Measurements from ENCODE around the gene POLN. TPM values are rescaled to one million over a fixed set of nuclear protein-coding genes. Genes with fewer than 3 reads are reported as not detected.

Gene POLN
- total RNA-seq, 4 donors from 2014 or later, result 0.26 to 5.8 (median 5.5) TPM; not detected in 1

DNA sequence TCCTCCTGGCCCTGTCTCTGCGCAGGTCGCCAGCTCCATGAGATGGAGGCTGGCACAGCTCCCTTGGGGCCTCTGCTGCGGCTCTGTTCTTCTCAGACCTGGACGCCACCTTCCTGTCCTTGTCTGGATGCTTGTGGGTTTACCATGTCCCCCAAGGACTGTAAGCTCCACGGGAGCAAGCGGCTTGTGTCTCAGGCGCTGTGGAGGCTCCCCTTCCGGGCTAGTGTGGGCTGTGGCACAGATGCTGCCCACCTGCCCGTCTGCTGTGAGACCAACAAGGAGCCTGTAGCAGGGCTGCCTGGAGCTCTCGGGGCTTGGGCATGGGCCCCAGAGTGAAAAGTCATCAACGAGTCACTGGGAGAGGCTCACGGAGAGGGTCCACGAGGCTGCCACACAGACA lies 157.6 kb downstream of the POLN start:
- intact Hi-C loops (cut with DNase I; ENCODE audit: low total_unique reads), result no loop called here
- H3K27me3 ChIP-seq, result no peaks in the 10 kb centered on the region
- no peaks in the 10 kb centered on the region for H3K36me3 ChIP-seq
- no peak for TF ChIP-seq POLR2A (IDR thresholded peaks at IDR 0.05)
- TF ChIP-seq, protein P1, sequence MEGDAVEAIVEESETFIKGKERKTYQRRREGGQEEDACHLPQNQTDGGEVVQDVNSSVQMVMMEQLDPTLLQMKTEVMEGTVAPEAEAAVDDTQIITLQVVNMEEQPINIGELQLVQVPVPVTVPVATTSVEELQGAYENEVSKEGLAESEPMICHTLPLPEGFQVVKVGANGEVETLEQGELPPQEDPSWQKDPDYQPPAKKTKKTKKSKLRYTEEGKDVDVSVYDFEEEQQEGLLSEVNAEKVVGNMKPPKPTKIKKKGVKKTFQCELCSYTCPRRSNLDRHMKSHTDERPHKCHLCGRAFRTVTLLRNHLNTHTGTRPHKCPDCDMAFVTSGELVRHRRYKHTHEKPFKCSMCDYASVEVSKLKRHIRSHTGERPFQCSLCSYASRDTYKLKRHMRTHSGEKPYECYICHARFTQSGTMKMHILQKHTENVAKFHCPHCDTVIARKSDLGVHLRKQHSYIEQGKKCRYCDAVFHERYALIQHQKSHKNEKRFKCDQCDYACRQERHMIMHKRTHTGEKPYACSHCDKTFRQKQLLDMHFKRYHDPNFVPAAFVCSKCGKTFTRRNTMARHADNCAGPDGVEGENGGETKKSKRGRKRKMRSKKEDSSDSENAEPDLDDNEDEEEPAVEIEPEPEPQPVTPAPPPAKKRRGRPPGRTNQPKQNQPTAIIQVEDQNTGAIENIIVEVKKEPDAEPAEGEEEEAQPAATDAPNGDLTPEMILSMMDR (IDR thresholded peaks at IDR 0.05), result no peak
- H3K9me3 ChIP-seq, result no peaks in the 10 kb centered on the region
- DNase-seq, result no peak
- no peak overlapping the region for H3K4me3 ChIP-seq
- H3K4me1 ChIP-seq, result no peaks in the 10 kb centered on the region
- no peak overlapping the region for H3K27ac ChIP-seq

DNA sequence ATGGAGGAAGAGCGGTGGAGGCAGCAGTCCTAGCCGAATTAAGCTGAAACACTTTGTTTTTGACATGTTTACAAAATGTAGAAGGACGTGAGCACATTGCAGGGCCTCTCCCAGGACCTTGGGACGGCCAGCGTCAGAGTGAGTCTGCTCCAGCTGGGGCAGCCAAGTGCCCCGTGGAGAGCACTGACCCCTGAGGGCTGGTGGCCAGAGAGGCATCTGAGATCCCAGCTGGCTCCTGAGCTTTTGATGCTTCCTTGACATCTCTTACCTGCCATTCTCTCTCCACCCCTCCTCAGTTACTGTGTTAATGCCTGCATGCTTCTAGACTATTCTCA lies 158.1 kb downstream of the POLN start:
- Histone ChIP-seq H3K4me3 (no peak overlapping the region), H3K9me3 (no peaks in the 10 kb centered on the region), H3K36me3 (no peaks in the 10 kb centered on the region), H3K4me1 (no peaks in the 10 kb centered on the region), H3K27me3 (no peaks in the 10 kb centered on the region), H3K27ac (no peak overlapping the region)
- no peak for DNase-seq
- TF ChIP-seq POLR2A (IDR thresholded peaks at IDR 0.05), result no peak
- TF ChIP-seq, protein P1 (IDR thresholded peaks at IDR 0.05), result no peak
- intact Hi-C loops (cut with DNase I; ENCODE audit: low total_unique reads), result no loop called here

DNA sequence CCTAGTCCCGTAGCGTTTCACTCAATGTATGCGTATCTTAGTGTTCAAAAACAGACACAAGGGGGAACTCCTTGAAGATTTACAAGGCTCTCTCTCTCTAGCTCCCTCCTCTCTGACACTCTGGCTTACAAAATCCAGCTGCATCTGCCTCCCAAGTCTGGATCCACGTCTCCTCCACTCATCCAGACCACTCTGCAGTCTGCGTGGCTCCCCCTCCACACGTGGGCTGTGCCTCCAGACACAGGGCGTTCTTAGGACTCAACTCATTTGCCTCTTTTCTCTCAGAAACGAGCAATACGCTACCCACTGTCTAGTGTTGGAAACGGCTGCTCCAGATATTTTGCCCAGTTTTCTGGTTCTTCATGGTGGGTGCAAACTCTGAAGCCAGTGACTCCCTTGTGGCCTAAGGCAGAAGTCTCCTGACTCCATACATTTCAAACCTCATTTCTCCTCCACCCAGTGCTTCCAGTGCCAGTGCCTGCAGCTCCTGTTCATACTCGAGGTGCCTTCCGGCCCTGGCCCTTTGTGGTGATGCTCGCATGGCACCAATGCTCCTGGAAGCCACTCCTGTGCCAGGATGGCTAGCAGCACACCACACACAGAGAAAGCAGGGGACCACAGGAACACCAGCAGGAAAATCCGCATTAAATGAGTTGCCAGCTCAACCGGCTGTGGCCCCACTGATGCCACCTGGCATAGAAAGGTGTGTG lies 158.7 kb downstream of the POLN start:
- intact Hi-C loops (cut with DNase I; ENCODE audit: low total_unique reads), result no loop called here
- no peak for TF ChIP-seq POLR2A (IDR thresholded peaks at IDR 0.05)
- TF ChIP-seq, protein P1 (IDR thresholded peaks at IDR 0.05), result no peak
- no peaks in the 10 kb centered on the region for H3K4me1 ChIP-seq
- H3K36me3 ChIP-seq, result no peaks in the 10 kb centered on the region
- H3K9me3 ChIP-seq, result no peaks in the 10 kb centered on the region
- no peak overlapping the region for H3K27ac ChIP-seq
- H3K27me3 ChIP-seq, result no peaks in the 10 kb centered on the region
- DNase-seq, result no peak
- H3K4me3 ChIP-seq, result no peak overlapping the region

- Histone ChIP-seq H3K4me1 (no peaks in the 10 kb centered on the region), H3K36me3 (no peaks in the 10 kb centered on the region), H3K9me3 (no peaks in the 10 kb centered on the region), H3K27ac (no peak overlapping the region), H3K27me3 (no peaks in the 10 kb centered on the region), H3K4me3 (no peak overlapping the region)
- TF ChIP-seq, protein P1 (IDR thresholded peaks at IDR 0.05), result no peak
- TF ChIP-seq POLR2A (IDR thresholded peaks at IDR 0.05), result no peak
- intact Hi-C loops (cut with DNase I; ENCODE audit: low total_unique reads), result no loop called here
- no peak for DNase-seq
Measured at GRCh38 chr4:2082627-2083026, 159.3 kb downstream of the POLN start.

GRCh38 chr4:2082118-2082517 lies 159.8 kb downstream of the POLN start:
- H3K27ac ChIP-seq, result no peak overlapping the region
- intact Hi-C loops (cut with DNase I; ENCODE audit: low total_unique reads), result no loop called here
- no peaks in the 10 kb centered on the region for H3K9me3 ChIP-seq
- TF ChIP-seq, protein P1 (IDR thresholded peaks at IDR 0.05), result no peak
- no peak for TF ChIP-seq POLR2A (IDR thresholded peaks at IDR 0.05)
- no peaks in the 10 kb centered on the region for H3K27me3 ChIP-seq
- H3K36me3 ChIP-seq, result no peaks in the 10 kb centered on the region
- no peak for DNase-seq
- H3K4me3 ChIP-seq, result no peak overlapping the region
- no peaks in the 10 kb centered on the region for H3K4me1 ChIP-seq

Measured in uterus (tissue), 4 donors.